DMS79 treated with DMSO at 0.1 percent for 48 hours (cell line): ENCODE results near the gene MCCD1.
"Not testable (repeated sequence)": the region's sequence is repeated elsewhere in the genome, so short reads cannot be mapped to it uniquely, and the experiment has no call there.

Source experiments
- DNase-seq: peaks from one replicate; lab custom pipeline; 2025; lab: John Stamatoyannopoulos, UW

MCCD1 gene

GRCh38 chr6:31528821-31529328 is at the start of gene MCCD1:
Gene MCCD1 (plus strand): TSS chr6:31528962. CDS start chr6:31529015, 53 bp downstream.
- no peak for DNase-seq

- DNase-seq, result no peak
Measured at GRCh38 chr6:31479151-31479932, 49.4 kb upstream of the MCCD1 start.

GRCh38 chr6:31479933-31480535 is 48.7 kb upstream of the MCCD1 start:
- DNase-seq, result peak; percentile 39

- no peak for DNase-seq
Measured at GRCh38 chr6:31480574-31480973, 48.2 kb upstream of the MCCD1 start.

- no peak for DNase-seq
Measured at GRCh38 chr6:31483392-31483791, 45.4 kb upstream of the MCCD1 start.

- no peak for DNase-seq
Measured at GRCh38 chr6:31485055-31485454, 43.7 kb upstream of the MCCD1 start.

- DNase-seq, result not testable (repeated sequence)
Measured at GRCh38 chr6:31486065-31486837, 42.5 kb upstream of the MCCD1 start.

GRCh38 chr6:31487674-31488073 is 41.1 kb upstream of the MCCD1 start:
- not testable (repeated sequence) for DNase-seq

- DNase-seq, result no peak
Measured at GRCh38 chr6:31489086-31489485, 39.7 kb upstream of the MCCD1 start.

- no peak for DNase-seq
Measured at GRCh38 chr6:31490115-31490873, 38.5 kb upstream of the MCCD1 start.

- DNase-seq, result not testable (repeated sequence)
Measured at GRCh38 chr6:31493550-31493874, 35.2 kb upstream of the MCCD1 start.

GRCh38 chr6:31493875-31494694 is 34.7 kb upstream of the MCCD1 start:
- DNase-seq, result peak; percentile 60

GRCh38 chr6:31495580-31495979 is 33.2 kb upstream of the MCCD1 start:
- no peak for DNase-seq

- DNase-seq, result not testable (repeated sequence)
Measured at GRCh38 chr6:31496826-31497225, 31.9 kb upstream of the MCCD1 start.

GRCh38 chr6:31497531-31498476 is 31.0 kb upstream of the MCCD1 start, which contains the start of gene MICB:
Gene MICB (plus strand): TSS chr6:31498145. CDS start chr6:31498194, 49 bp downstream.
- DNase-seq, result peak; percentile 93

- DNase-seq, result no peak
Measured at GRCh38 chr6:31498748-31499147, 30.0 kb upstream of the MCCD1 start.

GRCh38 chr6:31499648-31500047 is 29.1 kb upstream of the MCCD1 start:
- not testable (repeated sequence) for DNase-seq

- DNase-seq, result no peak
Measured at GRCh38 chr6:31502586-31502985, 26.2 kb upstream of the MCCD1 start.

GRCh38 chr6:31509036-31509435 is 19.7 kb upstream of the MCCD1 start:
- not testable (repeated sequence) for DNase-seq

- DNase-seq, result no peak
Measured at GRCh38 chr6:31510007-31510406, 18.8 kb upstream of the MCCD1 start.
